Purkinje cell (primary cell): ENCODE measurements around the gene CCL8. TPM values are rescaled to one million over a fixed set of nuclear protein-coding genes. Genes with fewer than 3 reads are reported as not detected.

Source experiments
- polyA plus RNA-seq: library from polyadenylated mRNA; unstranded; fragments of >200 nt; fragmentation: Nextera tagmentation; gene quantifications from 2 replicates; pipeline ENCODE4 v1.2.1, GENCODE V29; 2014

The CCL8 gene
- polyA plus RNA-seq: not detected in 2 replicates

GRCh38 chr17:34319039-34319483 lies at the start of gene CCL8:
CCL8 (plus strand) TSS chr17:34319435; CDS start chr17:34319502, 67 bp downstream.

GRCh38 chr17:34269969-34270368 lies 49.3 kb upstream of the CCL8 start, which contains the start of gene CCL7:
CCL7 (plus strand) TSS chr17:34270221; CDS start chr17:34270291, 70 bp downstream.

GRCh38 chr17:34285286-34285792 lies 33.9 kb upstream of the CCL8 start, which contains the start of gene CCL11:
CCL11 (plus strand) TSS chr17:34285742; CDS start chr17:34285809, 67 bp downstream.

GRCh38 chr17:34356194-34356593 lies 37.0 kb downstream of the CCL8 start, which contains the start of gene CCL13:
CCL13 (plus strand) TSS chr17:34356480; CDS start chr17:34356527, 47 bp downstream.

GRCh38 chr17:34363183-34363661 lies 44.0 kb downstream of the CCL8 start, which contains the start of gene CCL1:
CCL1 (minus strand) TSS chr17:34363233; CDS start chr17:34363161, 72 bp downstream.

Other genes starting within 250 kb of the CCL8 start
- gene CCL2, start 64.2 kb upstream of the CCL8 start, polyA plus RNA-seq: 2.6 TPM in 1 of 2 replicates, not detected in the other
- not detected in 2 replicates for gene CCL7, start 49.2 kb upstream of the CCL8 start, polyA plus RNA-seq
- gene CCL11, start 33.7 kb upstream of the CCL8 start, polyA plus RNA-seq: not detected in 2 replicates
- not detected in 2 replicates for gene CCL13, start 37.0 kb downstream of the CCL8 start, polyA plus RNA-seq
- not detected in 2 replicates for gene CCL1, start 43.8 kb downstream of the CCL8 start, polyA plus RNA-seq